HG03135 (cell line): ENCODE results near the gene PPL.

ENCODE experiments used
- ATAC-seq: cut with Tn5 transposase; IDR thresholded peaks from one replicate; pipeline ENCODE4 v1.9.1; 2021; ENCODE audit warnings: mild to moderate bottlenecking, moderate library complexity; ENCODE audit not compliant: unreplicated experiment

The PPL gene

GRCh38 chr16:4868535-4868934 lies 68.4 kb downstream of the PPL start:
- no peak for ATAC-seq

- no peak for ATAC-seq
Measured at GRCh38 chr16:4868026-4868425, 68.9 kb downstream of the PPL start.

GRCh38 chr16:4866586-4866985 lies 70.4 kb downstream of the PPL start:
- ATAC-seq = no peak

- ATAC-seq = no peak
Measured at GRCh38 chr16:4865231-4865860, 71.6 kb downstream of the PPL start.

GRCh38 chr16:4864728-4865127 lies 72.2 kb downstream of the PPL start:
- ATAC-seq = no peak

GRCh38 chr16:4862639-4863038 lies 74.3 kb downstream of the PPL start:
- ATAC-seq = no peak

GRCh38 chr16:4860727-4861342 lies 76.1 kb downstream of the PPL start:
- ATAC-seq = no peak

GRCh38 chr16:4859900-4860255 lies 77.1 kb downstream of the PPL start:
- ATAC-seq = no peak

GRCh38 chr16:4859190-4859899 lies 77.6 kb downstream of the PPL start:
- ATAC-seq = no peak

- no peak for ATAC-seq
Measured at GRCh38 chr16:4855804-4856203, 81.1 kb downstream of the PPL start.

- no peak for ATAC-seq
Measured at GRCh38 chr16:4855371-4855770, 81.6 kb downstream of the PPL start.

GRCh38 chr16:4852221-4852872 lies 84.6 kb downstream of the PPL start:
- no peak for ATAC-seq

- ATAC-seq = no peak
Measured at GRCh38 chr16:4850211-4850610, 86.7 kb downstream of the PPL start.

- ATAC-seq = no peak
Measured at GRCh38 chr16:4847774-4848587, 89.0 kb downstream of the PPL start.

- peak; percentile 86 for ATAC-seq
Measured at GRCh38 chr16:4846901-4847773, 89.8 kb downstream of the PPL start, which contains the start of the genes GLYR1 and UBN1. GLYR1 (minus strand) TSS chr16:4847288; CDS start chr16:4847265, 23 bp downstream. UBN1 (plus strand) TSS chr16:4847481; CDS start chr16:4852918, 5,437 bp downstream.

- peak; percentile 39 for ATAC-seq
Measured at GRCh38 chr16:4846503-4846900, 90.4 kb downstream of the PPL start.

- ATAC-seq = no peak
Measured at GRCh38 chr16:4840984-4841383, 96.0 kb downstream of the PPL start.

- no peak for ATAC-seq
Measured at GRCh38 chr16:4839942-4840341, 97.0 kb downstream of the PPL start.

- ATAC-seq = no peak
Measured at GRCh38 chr16:4837733-4838501, 99.0 kb downstream of the PPL start.
